Astrocyte of the hippocampus (primary cell): ENCODE measurements around the gene CTAGE15.
"Not testable (repeated sequence)": the region's sequence is repeated elsewhere in the genome, so short reads cannot be mapped to it uniquely, and the experiment has no call there.

Source experiments
- DNase-seq: peaks from one replicate; pipeline ENCODE4 v3.0.0; 2011; ENCODE audit warnings: low read depth, low spot score

CTAGE15 gene

GRCh38 chr7:143571501-143571900, at the start of gene CTAGE15:
Gene CTAGE15 (plus strand): TSS chr7:143571801. CDS start chr7:143571818, 17 bp downstream.
- DNase-seq: not testable (repeated sequence)

- DNase-seq: not testable (repeated sequence)
Measured at GRCh38 chr7:143522309-143522916, 49.2 kb upstream of the CTAGE15 start.

DNA sequence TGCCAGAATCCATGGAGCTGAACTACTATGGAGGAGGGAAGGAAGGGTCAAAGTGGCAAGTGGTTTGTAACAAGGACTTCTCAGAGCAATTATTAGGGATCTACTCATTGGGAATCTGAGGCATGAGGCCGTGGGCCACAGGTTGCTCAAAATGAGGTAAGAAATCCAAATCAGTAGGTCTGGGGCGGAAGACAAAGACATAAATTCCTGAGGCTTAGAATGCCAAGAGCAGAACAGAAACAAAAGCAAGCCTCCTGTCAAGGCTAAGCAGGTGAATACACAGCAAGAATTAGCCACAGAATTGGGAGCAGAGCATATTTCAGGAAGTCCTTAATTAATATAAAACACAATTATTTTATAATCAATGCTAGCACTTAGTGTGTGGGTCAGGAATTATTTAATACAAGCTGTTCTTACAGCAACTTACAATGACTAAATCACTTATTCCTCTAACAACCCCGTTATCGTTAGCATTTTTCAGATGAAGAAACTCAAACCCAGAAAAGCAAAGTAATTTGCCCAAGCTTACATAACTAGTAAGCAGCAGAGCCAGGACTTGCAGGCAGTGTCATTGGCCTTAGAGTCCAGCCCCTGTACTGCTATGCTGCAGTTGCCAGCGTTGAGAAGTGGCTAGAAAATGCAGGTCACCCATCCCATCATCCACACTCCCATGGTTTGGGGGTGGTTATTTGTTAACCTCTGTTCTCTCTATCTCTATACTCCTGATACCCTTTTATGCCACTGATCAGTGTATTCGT, 40.3 kb upstream of the CTAGE15 start:
- not testable (repeated sequence) for DNase-seq

DNA sequence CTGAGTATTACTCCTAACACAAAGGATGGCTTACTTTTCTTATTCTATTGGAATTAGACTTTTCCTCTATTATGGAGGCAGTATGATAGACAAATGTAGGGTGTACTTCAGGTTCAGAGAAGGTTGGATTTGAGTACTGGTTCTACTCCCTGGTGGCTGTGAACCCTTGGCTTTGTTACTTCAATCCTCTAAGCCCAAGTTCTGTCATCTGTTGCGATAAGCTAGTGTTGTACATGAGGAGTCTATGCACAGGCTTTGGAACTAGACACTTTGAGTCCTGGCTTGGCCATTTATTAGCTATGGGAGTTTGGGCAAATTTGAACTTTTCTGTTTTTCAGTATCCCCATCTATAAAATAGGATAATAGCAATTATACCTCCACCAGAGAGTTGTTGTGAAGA, 39.7 kb upstream of the CTAGE15 start:
- DNase-seq: not testable (repeated sequence)

DNA sequence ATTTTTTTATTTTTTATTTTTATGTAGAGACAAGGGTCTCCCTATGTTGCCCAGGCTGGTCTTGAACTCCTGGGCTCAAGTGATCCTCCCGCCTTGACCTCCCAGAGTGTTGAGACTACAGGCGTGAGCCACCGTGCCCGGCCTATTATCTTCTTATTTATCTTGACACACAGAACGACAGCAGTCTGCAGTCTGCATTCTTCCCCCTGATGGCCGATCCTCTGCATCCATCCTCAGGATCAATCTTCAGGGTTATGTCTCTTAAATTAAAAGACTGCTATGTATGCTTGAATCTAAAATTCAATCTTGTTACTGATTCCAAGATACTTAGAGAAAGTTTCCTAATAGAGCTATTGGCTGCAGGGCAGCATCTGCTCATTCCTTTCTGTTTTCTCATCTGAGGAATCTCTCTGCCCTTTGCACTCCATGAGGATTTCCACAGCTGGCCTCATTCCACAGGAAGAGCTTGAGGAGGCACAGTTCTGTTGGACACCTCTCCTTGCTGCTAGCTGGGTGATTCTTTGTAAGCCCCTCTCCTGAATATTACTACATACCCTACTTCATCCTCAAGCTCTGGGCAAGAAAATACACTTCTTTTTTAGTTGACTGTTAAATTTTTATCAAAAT, 38.3 kb upstream of the CTAGE15 start:
- not testable (repeated sequence) for DNase-seq

GRCh38 chr7:143536443-143536842, 35.2 kb upstream of the CTAGE15 start:
- DNase-seq: not testable (repeated sequence)

DNA sequence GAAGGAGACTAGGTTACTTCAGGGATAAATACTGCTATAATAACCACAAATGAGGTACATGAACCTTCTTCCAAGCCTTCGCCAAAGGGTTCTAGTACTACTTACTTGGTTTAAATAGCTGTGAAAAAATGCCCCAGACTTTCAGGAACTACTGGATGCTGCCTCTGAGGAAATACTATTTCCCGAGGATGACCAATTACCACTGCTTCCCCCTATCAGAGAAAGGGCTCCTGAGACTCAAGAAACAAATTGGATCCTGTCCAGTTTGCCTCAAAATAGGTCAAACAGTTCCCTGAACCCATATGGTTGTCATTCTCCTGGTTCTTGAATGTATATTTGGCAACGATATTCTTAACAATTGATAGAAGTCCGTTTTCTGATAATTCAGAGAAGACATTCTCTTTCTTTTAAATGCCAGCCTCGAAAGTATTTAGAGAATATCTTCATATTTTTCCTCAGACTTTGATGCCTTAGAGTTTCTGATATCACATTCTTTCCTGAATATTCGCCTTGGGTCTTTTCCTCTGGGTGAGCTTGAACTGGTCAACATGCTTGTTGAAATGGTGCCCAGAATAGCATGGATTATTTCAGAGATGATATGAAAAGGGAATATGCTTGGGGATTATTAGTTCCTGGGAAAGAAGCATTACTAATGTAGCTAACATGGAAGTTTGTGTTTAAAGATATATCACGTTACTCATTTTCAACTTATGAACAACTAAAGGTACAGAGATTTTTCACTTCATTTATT, 28.1 kb upstream of the CTAGE15 start:
- not testable (repeated sequence) for DNase-seq

GRCh38 chr7:143555968-143556367, 15.6 kb upstream of the CTAGE15 start:
- DNase-seq: not testable (repeated sequence)

- DNase-seq: not testable (repeated sequence)
Measured at GRCh38 chr7:143563306-143563705, 8.3 kb upstream of the CTAGE15 start.

DNA sequence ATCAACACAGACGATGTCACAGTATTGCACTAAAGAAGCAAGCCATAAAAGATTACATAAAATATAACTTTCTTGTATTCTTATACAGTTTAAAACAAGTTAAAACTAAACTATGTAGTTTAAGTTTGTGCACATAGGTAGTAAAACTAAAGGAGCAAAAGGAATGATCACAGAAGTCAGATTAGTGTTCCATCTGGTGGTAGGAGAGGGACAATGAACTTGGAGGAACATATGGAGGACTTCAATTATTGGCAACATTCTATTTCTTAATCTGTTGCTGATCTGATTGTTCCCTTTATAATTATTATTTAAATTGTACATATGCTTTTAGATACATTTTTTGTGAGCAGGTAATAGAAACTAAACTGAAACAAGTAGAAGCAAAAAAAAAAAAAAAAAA, 5.6 kb upstream of the CTAGE15 start:
- not testable (repeated sequence) for DNase-seq

DNA sequence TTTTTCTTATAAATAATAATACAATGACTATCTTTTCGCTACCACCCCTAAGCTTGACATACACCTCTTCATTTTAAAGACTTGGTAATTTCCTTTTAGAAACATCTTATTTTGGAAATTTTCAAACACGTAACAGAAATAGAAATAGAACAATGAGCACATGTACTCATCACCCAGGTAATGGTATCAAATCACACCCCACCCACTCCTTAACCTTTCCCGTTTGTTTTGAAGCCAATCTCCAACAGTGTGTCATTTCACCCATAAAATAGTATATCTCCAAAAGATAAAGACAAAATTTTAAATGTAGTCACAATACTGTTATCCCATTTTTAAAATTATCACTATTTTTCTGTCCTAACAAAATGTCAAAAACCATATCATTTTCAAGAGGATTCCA, 16.6 kb downstream of the CTAGE15 start:
- not testable (repeated sequence) for DNase-seq

DNA sequence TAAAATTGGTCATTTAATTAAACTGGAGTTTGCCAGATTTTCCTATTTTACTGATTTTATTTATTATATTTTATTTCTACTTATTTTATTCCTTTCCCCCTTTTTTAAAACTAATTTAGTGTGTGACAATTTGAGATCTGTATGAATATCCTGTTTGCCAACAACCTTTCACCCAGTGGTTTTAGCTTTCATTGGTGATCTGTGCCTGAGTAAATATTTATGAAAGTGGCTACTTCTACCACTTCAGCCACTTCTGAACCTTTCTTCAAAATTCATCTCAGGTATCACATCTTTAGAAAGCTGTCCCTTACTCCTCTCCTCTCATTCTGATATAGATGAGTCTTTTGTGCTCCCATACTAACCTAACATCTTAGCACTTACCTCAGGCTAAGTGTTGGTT, 18.3 kb downstream of the CTAGE15 start:
- not testable (repeated sequence) for DNase-seq

DNA sequence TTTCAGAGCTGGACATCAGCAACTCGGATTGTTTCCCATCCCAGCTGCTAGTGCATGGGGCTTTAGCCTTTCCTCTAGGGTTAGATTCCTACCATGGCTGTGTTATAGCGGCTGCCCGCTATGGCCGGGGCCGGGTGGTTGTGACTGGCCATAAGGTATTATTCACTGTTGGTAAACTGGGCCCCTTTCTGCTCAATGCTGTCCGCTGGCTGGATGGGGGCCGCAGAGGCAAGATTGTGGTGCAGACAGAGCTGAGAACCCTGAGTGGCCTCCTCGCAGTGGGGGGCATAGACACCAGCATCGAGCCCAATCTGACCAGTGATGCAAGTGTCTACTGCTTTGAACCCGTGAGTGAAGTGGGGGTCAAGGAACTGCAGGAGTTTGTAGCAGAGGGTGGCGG, 26.5 kb downstream of the CTAGE15 start:
- DNase-seq: not testable (repeated sequence)

- DNase-seq: not testable (repeated sequence)
Measured at GRCh38 chr7:143603549-143603948, 31.9 kb downstream of the CTAGE15 start.

DNA sequence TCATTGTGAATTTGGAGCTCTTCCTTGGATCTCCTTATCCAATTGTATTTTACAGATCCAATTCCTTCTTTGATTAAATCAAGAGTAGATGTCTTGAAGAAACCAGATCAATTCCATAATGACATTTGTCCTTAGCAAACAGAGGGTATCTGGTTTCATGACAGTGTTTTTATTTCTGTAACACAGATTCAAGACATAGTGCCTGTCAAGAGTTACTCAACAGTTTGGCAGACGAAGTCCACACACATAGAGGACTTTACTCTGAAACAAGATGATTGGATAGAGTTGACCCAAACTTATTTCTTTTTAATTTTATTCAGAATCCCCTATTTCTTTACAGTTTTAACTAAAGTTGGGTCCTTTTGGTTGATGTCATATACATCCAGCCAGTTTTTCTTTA, 34.5 kb downstream of the CTAGE15 start:
- not testable (repeated sequence) for DNase-seq

- DNase-seq: not testable (repeated sequence)
Measured at GRCh38 chr7:143615545-143615944, 43.9 kb downstream of the CTAGE15 start.

DNA sequence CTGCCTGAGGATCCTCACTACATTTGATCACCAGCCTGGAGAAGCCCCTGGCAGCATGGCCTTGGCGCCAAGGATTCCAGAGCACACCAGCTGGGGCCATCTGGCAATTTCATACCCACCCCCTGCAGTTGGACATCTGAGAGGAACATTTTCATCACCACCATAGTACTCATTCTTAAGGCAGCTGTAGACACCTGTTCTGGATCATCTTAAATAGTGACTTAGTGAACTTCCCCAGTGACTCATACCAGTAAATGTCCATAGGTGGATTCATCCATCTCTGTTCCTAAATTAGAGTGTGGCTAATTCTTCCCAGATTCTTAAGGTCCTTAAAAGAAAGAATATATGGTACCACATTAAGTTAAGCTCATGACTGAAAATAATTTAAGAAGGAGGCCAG, 45.6 kb downstream of the CTAGE15 start:
- DNase-seq: not testable (repeated sequence)

GRCh38 chr7:143620058-143620457, 48.5 kb downstream of the CTAGE15 start:
- DNase-seq: not testable (repeated sequence)

DNA sequence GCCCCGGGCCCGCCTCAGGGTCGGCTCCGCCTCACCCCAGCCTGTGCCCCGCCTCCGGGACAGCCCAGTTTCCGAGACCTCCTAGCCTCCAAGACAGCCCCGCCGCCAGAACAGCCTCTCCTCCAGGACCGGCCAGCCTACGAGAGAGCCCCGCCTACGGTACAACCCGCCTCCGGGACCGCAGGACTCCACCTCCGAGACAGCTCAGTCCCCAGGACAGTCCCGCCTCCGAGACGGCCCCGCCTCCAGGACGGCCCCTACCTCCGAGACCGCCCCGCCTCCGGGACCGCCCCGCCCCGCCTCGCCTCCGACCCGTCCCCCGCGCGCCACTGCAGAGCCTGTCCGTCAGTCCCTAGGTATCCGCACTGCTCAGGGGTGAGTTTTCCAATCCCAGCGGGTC, 49.0 kb downstream of the CTAGE15 start, which contains the start of gene TCAF2:
Gene TCAF2 (plus strand): TSS at position 329 of the 400 bp plus-strand sequence.
- not testable (repeated sequence) for DNase-seq

DNA sequence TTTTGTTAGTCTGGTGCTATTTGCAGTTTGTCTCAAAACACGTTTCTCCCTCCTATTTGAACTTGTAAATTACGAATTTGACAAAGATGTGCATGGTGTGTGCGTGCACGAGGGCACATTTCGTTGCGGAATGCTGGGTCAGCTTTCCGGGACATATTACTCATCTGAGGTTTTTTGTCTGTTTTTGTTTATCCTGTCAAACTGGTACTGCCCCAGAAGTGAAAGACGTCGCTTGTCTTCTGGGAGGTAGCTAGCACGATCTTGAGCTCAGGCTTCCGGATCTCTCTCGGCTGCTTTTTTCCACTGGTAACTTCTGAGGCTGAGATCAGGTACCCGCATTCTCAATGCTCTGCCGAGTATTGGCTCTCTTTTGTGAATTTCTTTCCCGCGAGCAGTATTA, 49.6 kb downstream of the CTAGE15 start:
- not testable (repeated sequence) for DNase-seq

- DNase-seq: not testable (repeated sequence)
Measured at GRCh38 chr7:143622130-143622529, 50.5 kb downstream of the CTAGE15 start.
